Ectodermal cell (in vitro differentiated cells): ENCODE data around the gene THAP9.
A peak's percentile ranks its signal among the peaks of the same experiment; 100 is the strongest.

ENCODE experiments used
- H3K27ac ChIP-seq: 2 replicates; pipeline ENCODE4 v1.7.0; 2013; ENCODE audit warnings: mild to moderate bottlenecking, low read depth, low read length; ENCODE audit not compliant: insufficient read depth, poor library complexity, severe bottlenecking
- H3K27me3 ChIP-seq: 2 replicates; pipeline ENCODE4 v1.7.0; 2013; ENCODE audit warnings: mild to moderate bottlenecking, low read length; ENCODE audit not compliant: insufficient read depth, control insufficient read depth, poor library complexity, severe bottlenecking
- H3K36me3 ChIP-seq: one replicate; pipeline ENCODE4 v1.7.0; 2013; ENCODE audit warnings: low read length; ENCODE audit not compliant: control insufficient read depth, insufficient read depth
- H3K4me1 ChIP-seq: one replicate; pipeline ENCODE4 v1.7.0; 2013; ENCODE audit warnings: low read length; ENCODE audit not compliant: control insufficient read depth, insufficient read depth
- H3K4me3 ChIP-seq: 2 replicates; pipeline ENCODE4 v1.7.0; 2013; ENCODE audit warnings: low read depth, low read length, control low read depth; ENCODE audit not compliant: insufficient read depth
- H3K9me3 ChIP-seq: 2 replicates; pipeline ENCODE4 v1.7.0; 2013; ENCODE audit warnings: mild to moderate bottlenecking, low read length, moderate library complexity; ENCODE audit not compliant: control insufficient read depth
- WGBS, 2 experiments: methylation state at CpG; one replicate each; pipeline ENCODE4 v1.1.7; 2013; ENCODE audit warnings: missing lambda C conversion rate in 2 of 2; 5-methylcytosine and 5-hydroxymethylcytosine counted together

THAP9 gene

GRCh38 chr4:82893942-82894341, 6.6 kb upstream of the THAP9 start:
- no peaks in the 10 kb centered on the region for H3K9me3 ChIP-seq
- H3K4me3 ChIP-seq = no peak overlapping the region
- peaks cover 9% of the 10 kb centered on the region for H3K4me1 ChIP-seq
- no peaks in the 10 kb centered on the region for H3K27me3 ChIP-seq
- peaks cover 4% of the 10 kb centered on the region for H3K36me3 ChIP-seq
- no peak overlapping the region for H3K27ac ChIP-seq
- 93 to 96% methylated on average over 3 of the region's 3 CpGs for WGBS, 2 experiments

GRCh38 chr4:82896755-82897154, 3.8 kb upstream of the THAP9 start:
- H3K27ac ChIP-seq = no peak overlapping the region
- H3K4me1 ChIP-seq = peaks cover 9% of the 10 kb centered on the region
- WGBS, 2 experiments = 100% methylated on average over 1 of the region's 1 CpG
- H3K27me3 ChIP-seq = no peaks in the 10 kb centered on the region
- H3K4me3 ChIP-seq = no peak overlapping the region
- H3K9me3 ChIP-seq = no peaks in the 10 kb centered on the region
- H3K36me3 ChIP-seq = peaks cover 4% of the 10 kb centered on the region

GRCh38 chr4:82898322-82899243, 2.0 kb upstream of the THAP9 start:
- WGBS, 2 experiments = 29 to 56% methylated on average over 4 to 6 of the region's 7 CpGs
- H3K27ac ChIP-seq = no peak overlapping the region

GRCh38 chr4:82899374-82900065, 1.0 kb upstream of the THAP9 start:
- Histone ChIP-seq H3K27ac (peak overlapping the region; percentile 92), H3K27me3 (no peaks in the 10 kb centered on the region), H3K4me1 (peaks cover 9% of the 10 kb centered on the region), H3K4me3 (peak overlapping the region; percentile 93), H3K36me3 (peaks cover 3% of the 10 kb centered on the region), H3K9me3 (no peaks in the 10 kb centered on the region)
- 4 to 7% methylated on average over 4 of the region's 4 CpGs for WGBS, 2 experiments

More at GRCh38 chr4:82898322-82899243, 2.0 kb upstream of the THAP9 start:
- peaks cover 9% of the 10 kb centered on the region for H3K4me1 ChIP-seq
- H3K9me3 ChIP-seq = no peaks in the 10 kb centered on the region
- H3K27me3 ChIP-seq = no peaks in the 10 kb centered on the region
- peak overlapping the region; percentile 93 for H3K4me3 ChIP-seq
- H3K36me3 ChIP-seq = peaks cover 4% of the 10 kb centered on the region

GRCh38 chr4:82900066-82900410, 497 bp upstream of the THAP9 start:
- Histone ChIP-seq H3K4me1 (peaks cover 9% of the 10 kb centered on the region), H3K36me3 (no peaks in the 10 kb centered on the region), H3K27ac (peak overlapping the region; percentile 92), H3K27me3 (no peaks in the 10 kb centered on the region), H3K4me3 (peak overlapping the region; percentile 93), H3K9me3 (no peaks in the 10 kb centered on the region)
- 0% methylated on average over 14 of the region's 14 CpGs for WGBS, 2 experiments

- H3K36me3 ChIP-seq = peaks cover 1% of the 10 kb centered on the region
- no peaks in the 10 kb centered on the region for H3K27me3 ChIP-seq
- H3K9me3 ChIP-seq = no peaks in the 10 kb centered on the region
- WGBS, 2 experiments = 1% methylated on average over 8 of the region's 8 CpGs
- H3K4me1 ChIP-seq = peaks cover 9% of the 10 kb centered on the region
- peak overlapping the region; percentile 93 for H3K4me3 ChIP-seq
- H3K27ac ChIP-seq = peak overlapping the region; percentile 92
Measured at GRCh38 chr4:82901183-82901718, 716 bp downstream of the THAP9 start.

- Histone ChIP-seq H3K4me1 (no peaks in the 10 kb centered on the region), H3K27ac (no peak overlapping the region), H3K36me3 (peaks cover 7% of the 10 kb centered on the region), H3K4me3 (no peak overlapping the region), H3K27me3 (no peaks in the 10 kb centered on the region), H3K9me3 (no peaks in the 10 kb centered on the region)
- 95 to 99% methylated on average over 4 to 5 of the region's 5 CpGs for WGBS, 2 experiments
Measured at GRCh38 chr4:82903737-82904136, 3.2 kb downstream of the THAP9 start.

GRCh38 chr4:82905205-82905604, 4.7 kb downstream of the THAP9 start:
- Histone ChIP-seq H3K4me1 (no peaks in the 10 kb centered on the region), H3K9me3 (no peaks in the 10 kb centered on the region), H3K27me3 (no peaks in the 10 kb centered on the region), H3K36me3 (peaks cover 7% of the 10 kb centered on the region), H3K27ac (no peak overlapping the region), H3K4me3 (no peak overlapping the region)
- 97% methylated on average over 2 of the region's 2 CpGs for WGBS, 2 experiments

GRCh38 chr4:82906469-82906868, 5.9 kb downstream of the THAP9 start:
- H3K36me3 ChIP-seq = peaks cover 7% of the 10 kb centered on the region
- H3K27me3 ChIP-seq = no peaks in the 10 kb centered on the region
- no peak overlapping the region for H3K27ac ChIP-seq
- H3K9me3 ChIP-seq = no peaks in the 10 kb centered on the region
- H3K4me1 ChIP-seq = no peaks in the 10 kb centered on the region
- 100% methylated on average over 3 of the region's 3 CpGs for WGBS, 2 experiments
- no peak overlapping the region for H3K4me3 ChIP-seq

- no peaks in the 10 kb centered on the region for H3K9me3 ChIP-seq
- no peak overlapping the region for H3K4me3 ChIP-seq
- WGBS, 2 experiments = no CpG with 5 or more reads among the region's 1 CpG
- no peaks in the 10 kb centered on the region for H3K4me1 ChIP-seq
- no peak overlapping the region for H3K27ac ChIP-seq
- H3K36me3 ChIP-seq = peaks cover 7% of the 10 kb centered on the region
- no peaks in the 10 kb centered on the region for H3K27me3 ChIP-seq
Measured at GRCh38 chr4:82909326-82909725, 8.8 kb downstream of the THAP9 start.
